ENCODE data around the gene TMEM150C.

TMEM150C gene

GRCh38 chr4:82543131-82543530 is 18.7 kb downstream of the TMEM150C start:
- H3K9me3 ChIP-seq: peaks cover 5% of the 10 kb centered on the region; the same call in 1 of the 2 replicates
- H3K4me1 ChIP-seq: no peaks in the 10 kb centered on the region
- no peak overlapping the region for H3K4me2 ChIP-seq
- TF ChIP-seq Cebpa-rat (IDR thresholded peaks at IDR 0.05): no peak
- H3K27me3 ChIP-seq: no peaks in the 10 kb centered on the region
- no peak overlapping the region for H3K4me3 ChIP-seq
- no peaks in the 10 kb centered on the region for H4K20me1 ChIP-seq
- no peaks in the 10 kb centered on the region for H3K36me3 ChIP-seq
- no peak overlapping the region for H3K9ac ChIP-seq
- H3K27ac ChIP-seq: no peak overlapping the region

DNA sequence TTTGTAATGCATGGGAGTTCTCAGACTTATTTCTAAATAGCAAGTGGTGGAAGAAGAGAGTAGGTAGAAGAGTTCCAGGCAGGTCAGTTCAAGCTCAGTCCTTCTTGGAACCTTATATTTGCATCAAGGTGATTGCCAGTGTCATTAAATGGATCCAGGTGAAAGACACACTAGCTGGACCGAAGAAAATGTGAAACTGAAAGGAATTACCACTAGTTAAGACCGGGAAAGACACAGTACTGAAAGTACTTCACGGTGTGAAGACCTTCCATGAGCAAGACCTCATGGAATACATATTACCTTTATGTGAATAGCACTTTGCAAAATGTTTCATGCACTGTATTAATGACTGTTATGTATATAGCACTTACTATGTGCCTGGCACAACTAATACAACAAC is 19.1 kb downstream of the TMEM150C start:
- Histone ChIP-seq H3K4me3 (no peak overlapping the region), H3K36me3 (no peaks in the 10 kb centered on the region), H3K9me3 (peaks cover under 1% of the 10 kb centered on the region; the same call in 1 of the 2 replicates), H4K20me1 (no peaks in the 10 kb centered on the region), H3K9ac (no peak overlapping the region), H3K27me3 (no peaks in the 10 kb centered on the region), H3K4me2 (no peak overlapping the region), H3K4me1 (no peaks in the 10 kb centered on the region), H3K27ac (no peak overlapping the region)
- TF ChIP-seq Cebpa-rat (IDR thresholded peaks at IDR 0.05): no peak

- Histone ChIP-seq H3K27me3 (no peaks in the 10 kb centered on the region), H3K27ac (no peak overlapping the region), H3K9me3 (no peaks in the 10 kb centered on the region), H3K9ac (no peak overlapping the region), H3K36me3 (no peaks in the 10 kb centered on the region), H3K4me2 (no peak overlapping the region), H4K20me1 (no peaks in the 10 kb centered on the region), H3K4me1 (no peaks in the 10 kb centered on the region), H3K4me3 (no peak overlapping the region)
- no peak for TF ChIP-seq Cebpa-rat (IDR thresholded peaks at IDR 0.05)
These were observed 32.5 kb downstream of the TMEM150C start for GRCh38 chr4:82529322-82529721.

DNA sequence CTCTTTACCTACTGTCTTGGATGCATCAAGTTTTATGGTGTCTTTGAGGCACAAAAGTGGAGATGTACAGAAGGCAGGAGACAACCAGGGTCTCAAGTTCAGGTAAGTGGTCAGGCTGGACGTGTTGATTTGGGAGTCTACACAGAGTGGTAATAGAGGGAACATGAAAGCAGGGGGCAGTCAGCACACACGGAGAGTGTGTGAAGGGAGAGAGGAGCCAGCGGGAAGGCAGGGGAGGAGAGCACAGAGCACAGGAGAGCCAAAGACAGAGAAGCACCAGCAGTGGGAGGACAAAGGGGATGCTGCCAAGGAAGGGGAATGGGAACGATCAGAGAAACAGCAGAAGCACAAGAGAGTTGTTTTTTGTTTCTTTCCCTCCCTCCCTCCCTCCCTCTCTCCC is 32.9 kb downstream of the TMEM150C start:
- H3K27me3 ChIP-seq: no peaks in the 10 kb centered on the region
- H3K27ac ChIP-seq: no peak overlapping the region
- H3K9me3 ChIP-seq: no peaks in the 10 kb centered on the region
- no peaks in the 10 kb centered on the region for H4K20me1 ChIP-seq
- H3K36me3 ChIP-seq: no peaks in the 10 kb centered on the region
- H3K4me1 ChIP-seq: no peaks in the 10 kb centered on the region
- H3K4me3 ChIP-seq: no peak overlapping the region
- no peak for TF ChIP-seq Cebpa-rat (IDR thresholded peaks at IDR 0.05)
- no peak overlapping the region for H3K4me2 ChIP-seq
- no peak overlapping the region for H3K9ac ChIP-seq

- Histone ChIP-seq H3K9me3 (no peaks in the 10 kb centered on the region), H3K36me3 (no peaks in the 10 kb centered on the region), H3K9ac (no peak overlapping the region), H3K4me3 (no peak overlapping the region), H4K20me1 (no peaks in the 10 kb centered on the region), H3K27ac (no peak overlapping the region), H3K27me3 (no peaks in the 10 kb centered on the region), H3K4me1 (no peaks in the 10 kb centered on the region), H3K4me2 (no peak overlapping the region)
- no peak for TF ChIP-seq Cebpa-rat (IDR thresholded peaks at IDR 0.05)
These were observed 33.7 kb downstream of the TMEM150C start for GRCh38 chr4:82528074-82528473.

DNA sequence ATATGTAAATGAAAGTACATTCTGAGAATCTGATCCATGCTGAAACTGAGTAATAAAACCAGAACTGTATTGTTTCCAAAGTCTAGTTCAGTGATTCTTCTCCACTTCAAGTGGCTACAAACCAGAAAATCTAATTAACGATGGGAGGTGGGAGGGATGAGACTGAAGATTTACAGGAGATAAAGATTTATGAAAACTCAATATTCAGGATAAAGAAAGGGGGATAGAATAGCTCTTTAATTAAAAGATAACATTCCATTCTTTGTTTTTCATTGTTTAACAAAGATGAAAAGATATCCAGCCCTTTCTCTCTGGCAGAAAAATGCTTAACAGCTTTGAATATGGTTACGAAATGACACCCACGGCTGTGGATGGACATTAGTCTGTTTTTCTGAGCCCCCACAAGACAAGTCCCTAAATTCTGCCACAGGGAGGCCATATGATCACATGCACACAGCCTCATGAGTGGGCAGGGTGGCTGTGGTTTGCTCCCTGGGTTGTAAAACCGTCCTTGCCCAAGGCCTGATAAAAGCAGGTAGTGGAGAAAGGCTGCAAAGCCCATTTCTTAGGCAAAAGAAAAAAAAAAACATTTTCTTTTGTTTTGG is 36.4 kb downstream of the TMEM150C start:
- no peak overlapping the region for H3K9ac ChIP-seq
- H3K4me3 ChIP-seq: no peak overlapping the region
- no peaks in the 10 kb centered on the region for H3K27me3 ChIP-seq
- H3K4me1 ChIP-seq: no peaks in the 10 kb centered on the region
- no peaks in the 10 kb centered on the region for H3K9me3 ChIP-seq
- H3K36me3 ChIP-seq: no peaks in the 10 kb centered on the region
- H3K27ac ChIP-seq: no peak overlapping the region
- no peak overlapping the region for H3K4me2 ChIP-seq
- TF ChIP-seq Cebpa-rat (IDR thresholded peaks at IDR 0.05): no peak
- H4K20me1 ChIP-seq: no peaks in the 10 kb centered on the region

- Histone ChIP-seq H3K27ac (no peak overlapping the region), H3K4me2 (no peak overlapping the region), H3K9me3 (no peaks in the 10 kb centered on the region), H3K36me3 (no peaks in the 10 kb centered on the region), H3K4me1 (no peaks in the 10 kb centered on the region), H3K27me3 (no peaks in the 10 kb centered on the region), H3K4me3 (no peak overlapping the region), H3K9ac (no peak overlapping the region), H4K20me1 (no peaks in the 10 kb centered on the region)
- TF ChIP-seq Cebpa-rat (IDR thresholded peaks at IDR 0.05): peak; percentile 36; the same call in 1 of the 2 replicates
These were observed 37.1 kb downstream of the TMEM150C start for GRCh38 chr4:82524570-82525152.

GRCh38 chr4:82523179-82523578 is 38.6 kb downstream of the TMEM150C start:
- no peak for TF ChIP-seq Cebpa-rat (IDR thresholded peaks at IDR 0.05)
- Histone ChIP-seq H3K4me2 (no peak overlapping the region), H3K27me3 (no peaks in the 10 kb centered on the region), H3K9me3 (no peaks in the 10 kb centered on the region), H3K9ac (no peak overlapping the region), H3K4me3 (no peak overlapping the region), H4K20me1 (no peaks in the 10 kb centered on the region), H3K4me1 (no peaks in the 10 kb centered on the region), H3K36me3 (no peaks in the 10 kb centered on the region), H3K27ac (no peak overlapping the region)

GRCh38 chr4:82522472-82522871 is 39.3 kb downstream of the TMEM150C start:
- H3K9me3 ChIP-seq: no peaks in the 10 kb centered on the region
- H3K4me3 ChIP-seq: no peak overlapping the region
- H3K9ac ChIP-seq: no peak overlapping the region
- H3K27me3 ChIP-seq: no peaks in the 10 kb centered on the region
- H4K20me1 ChIP-seq: no peaks in the 10 kb centered on the region
- H3K4me2 ChIP-seq: no peak overlapping the region
- no peaks in the 10 kb centered on the region for H3K36me3 ChIP-seq
- H3K27ac ChIP-seq: no peak overlapping the region
- no peak for TF ChIP-seq Cebpa-rat (IDR thresholded peaks at IDR 0.05)
- H3K4me1 ChIP-seq: no peaks in the 10 kb centered on the region

DNA sequence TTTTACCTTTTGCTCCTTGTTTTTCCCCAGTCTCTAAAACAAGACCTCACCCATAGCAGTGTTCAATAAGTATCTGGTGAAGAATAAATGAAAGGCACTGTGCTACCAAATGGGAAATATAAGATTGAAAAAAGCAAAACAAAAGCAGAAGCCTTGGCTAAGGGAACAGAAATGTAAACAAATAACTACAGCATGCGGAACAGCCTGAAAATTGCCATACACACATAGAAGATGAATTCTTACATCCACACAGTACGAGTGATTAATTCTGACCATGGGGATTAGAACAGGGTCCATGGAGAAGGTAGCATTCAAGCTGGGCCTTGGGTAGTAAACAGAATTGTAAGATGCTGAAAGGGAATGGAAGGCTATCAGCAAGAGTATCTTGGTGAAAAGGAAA is 40.5 kb downstream of the TMEM150C start:
- no peak for TF ChIP-seq Cebpa-rat (IDR thresholded peaks at IDR 0.05)
- Histone ChIP-seq H3K4me1 (peaks cover 1% of the 10 kb centered on the region; the same call in 1 of the 2 replicates), H3K27me3 (no peaks in the 10 kb centered on the region), H3K4me2 (no peak overlapping the region), H3K9me3 (no peaks in the 10 kb centered on the region), H3K4me3 (no peak overlapping the region), H4K20me1 (no peaks in the 10 kb centered on the region), H3K9ac (no peak overlapping the region), H3K27ac (no peak overlapping the region), H3K36me3 (no peaks in the 10 kb centered on the region)

Measured in BLaER1 (cell line).